K562 (cell line): Measurements from ENCODE around the gene FBXO48. TPM values are rescaled to one million over a fixed set of nuclear protein-coding genes. Genes with fewer than 3 reads are reported as not detected.

Source experiments
- BRF1 ChIP-seq: IDR thresholded peaks from 3 replicates; pipeline ENCODE4 v1.6.1; 2011; ENCODE audit warnings: borderline replicate concordance, mild to moderate bottlenecking; ENCODE audit not compliant: insufficient read length; ENCODE audit errors: extremely low read depth
- CREBBP ChIP-seq: IDR thresholded peaks from one replicate; pipeline ENCODE4 v1.6.1; 2012; ENCODE audit warnings: low read depth, mild to moderate bottlenecking, control low read depth, inconsistent platforms, low read length
- DDX20 ChIP-seq: fragments of 450-650 bp; IDR thresholded peaks from 2 replicates; pipeline ENCODE4 v1.6.1; 2016; ENCODE audit warnings: missing genetic modification characterization, low read depth, mild to moderate bottlenecking, missing compliant biosample characterization, moderate library complexity
- DPF2 ChIP-seq: fragments of 450-650 bp; IDR thresholded peaks from 2 replicates; pipeline ENCODE4 v1.6.1; 2016
- ETV5 ChIP-seq: sonication (generic); formaldehyde crosslinking; IDR thresholded peaks from 2 replicates; pipeline ENCODE4 v1.4.0; 2020; ENCODE audit warnings: low read depth, mild to moderate bottlenecking, missing genetic modification reagents
- HINFP ChIP-seq: fragments of 450-650 bp; conservative IDR thresholded peaks from 2 replicates; pipeline ENCODE4 v1.6.1; 2016; ENCODE audit warnings: missing genetic modification characterization, low read depth, mild to moderate bottlenecking, control low read depth, missing compliant biosample characterization
- LARP7 ChIP-seq: fragments of 450-650 bp; IDR thresholded peaks from 2 replicates; pipeline ENCODE4 v1.6.1; 2016
- NFXL1 ChIP-seq: fragments of 450-650 bp; formaldehyde crosslinking; IDR thresholded peaks from 2 replicates; pipeline ENCODE4 v1.4.0; 2021; ENCODE audit warnings: mild to moderate bottlenecking
- POLR2A ChIP-seq: fragments of 450-650 bp; conservative IDR thresholded peaks from 2 replicates; pipeline ENCODE4 v1.6.1; 2016
- PTTG1 ChIP-seq: fragments of 450-650 bp; IDR thresholded peaks from 2 replicates; pipeline ENCODE4 v1.6.1; 2016; ENCODE audit warnings: low read depth, mild to moderate bottlenecking, missing genetic modification characterization, missing compliant biosample characterization
- RBM34 ChIP-seq: fragments of 200-400 bp; formaldehyde crosslinking; IDR thresholded peaks from 2 replicates; pipeline ENCODE4 v1.6.1; 2018; ENCODE audit warnings: low read length, borderline replicate concordance; ENCODE audit not compliant: insufficient read depth
- RUNX1 ChIP-seq: sonication (generic); IDR thresholded peaks from 2 replicates; pipeline ENCODE4 v1.6.1; 2016; ENCODE audit warnings: antibody characterized with exemption, low read depth
- SIX5 ChIP-seq, 2 experiments: IDR thresholded peaks; 2 replicates each; pipeline ENCODE4 v1.6.1; 2011; ENCODE audit warnings: low read length in 2 of 2, borderline replicate concordance in 1 of 2, low read depth in 1 of 2, mild to moderate bottlenecking in 1 of 2, moderate library complexity in 1 of 2; ENCODE audit not compliant: insufficient read depth in 1 of 2
- SNAPC5 ChIP-seq: fragments of 250-450 bp; sonication (Bioruptor Pico); IDR thresholded peaks from 2 replicates; pipeline ENCODE4 v1.8.0; 2021; ENCODE audit warnings: moderate library complexity, mild to moderate bottlenecking, inconsistent platforms
- ZBTB9 ChIP-seq: fragments of 450-650 bp; formaldehyde crosslinking; IDR thresholded peaks from 2 replicates; pipeline ENCODE4 v1.4.0; 2020; ENCODE audit warnings: mild to moderate bottlenecking, moderate library complexity
- ZFP1 ChIP-seq: fragments of 450-650 bp; formaldehyde crosslinking; IDR thresholded peaks from 2 replicates; pipeline ENCODE4 v1.4.0; 2020; ENCODE audit warnings: mild to moderate bottlenecking, mixed read lengths
- ZNF277 ChIP-seq: fragments of 250-450 bp; sonication (Bioruptor Pico); IDR thresholded peaks from 2 replicates; pipeline ENCODE4 v1.8.0; 2022; ENCODE audit warnings: inconsistent platforms, mild to moderate bottlenecking, moderate library complexity, borderline replicate concordance
- ZNF395 ChIP-seq: fragments of 200-800 bp; sonication (Bioruptor generic); IDR thresholded peaks from 2 replicates; pipeline ENCODE4 v1.6.1; 2017; ENCODE audit warnings: missing genetic modification characterization, missing compliant biosample characterization
- ZNF398 ChIP-seq: fragments of 250-450 bp; sonication (Bioruptor Pico); IDR thresholded peaks from 2 replicates; pipeline ENCODE4 v1.8.0; 2021; ENCODE audit warnings: moderate library complexity, mild to moderate bottlenecking, inconsistent platforms
- ZNF436 ChIP-seq: fragments of 250-450, 450-650 bp; sonication (Bioruptor Pico); formaldehyde crosslinking; IDR thresholded peaks from 2 replicates; pipeline ENCODE4 v1.7.0; 2020; ENCODE audit warnings: mild to moderate bottlenecking
- ZNF766 ChIP-seq: fragments of 200-800 bp; sonication (Bioruptor generic); conservative IDR thresholded peaks from 2 replicates; pipeline ENCODE4 v1.6.1; 2016; ENCODE audit warnings: missing genetic modification characterization, missing compliant biosample characterization
- polyA plus RNA-seq, 8 experiments: library from polyadenylated mRNA; depleted of rRNA in 4 of 8; stranded (reverse) in 5 of 8; unstranded in 3 of 8; fragments of >200 nt; fragmentation: Nextera tagmentation in 2 of 8; fragmentation: Illumina TruSeq in 1 of 8; extraction: Ambion mirVana in 2 of 8; extraction: Trizol in 1 of 8; gene quantifications; 2 replicates each; pipeline versions ENCODE4 v1.2.1 to v1.2.3, GENCODE V29; 2011 to 2014; ENCODE audit warnings: inconsistent platforms in 1 of 8, missing spikeins in 1 of 8
- total RNA-seq, 7 experiments: library from RNA; depleted of rRNA in 6 of 7; stranded (reverse); fragments of >200 nt in 6 of 7; fragmentation: Illumina TruSeq in 2 of 7; extraction: Trizol in 2 of 7; gene quantifications; 2 replicates each; pipeline versions ENCODE4 v1.2.1 to v1.2.3, GENCODE V29; 2011 to 2021; ENCODE audit warnings: low replicate concordance in 1 of 7

Gene FBXO48
- total and polyA plus RNA-seq, 9 of the 15 experiments (the other 6 are each of a cell fraction or from before 2014, with no cell fraction given): 0.36 to 1.8 (median 0.73) TPM

- TF ChIP-seq PTTG1 (tag) (no peak), DPF2 (peak; percentile 80; the same call in 1 of the 2 replicates), RBM34 (no peak), ETV5 (CRISPR knock-in tag) (no peak), NFXL1 (CRISPR knock-in tag) (no peak), ZNF395 (CRISPR knock-in tag) (no peak), CREBBP (no peak), ZNF398 (no peak; the same call in 1 of the 2 replicates), SIX5 (IDR thresholded peaks at IDR 0.05; ENCODE audit: borderline replicate concordance in 1 of 2, insufficient read depth in 1 of 2, low read depth in 1 of 2, low read length in 2 of 2) (no peak), SNAPC5 (CRISPR knock-in tag) (no peak), DDX20 (tag) (peak; percentile 63; the same call in 1 of the 2 replicates), HINFP (tag) (peak; percentile 72), LARP7 (no peak), ZNF436 (CRISPR knock-in tag) (no peak), ZNF277 (no peak), ZBTB9 (CRISPR knock-in tag) (no peak; the same call in 1 of the 2 replicates), ZNF766 (CRISPR knock-in tag) (peak; percentile 90), POLR2A (no peak), RUNX1 (no peak), BRF1 (no peak), ZFP1 (CRISPR knock-in tag) (no peak)
Measured at GRCh38 chr2:68420254-68420910, 46.7 kb downstream of the FBXO48 start (continued).
